ENCODE data around the gene TOMM40.

DNA sequence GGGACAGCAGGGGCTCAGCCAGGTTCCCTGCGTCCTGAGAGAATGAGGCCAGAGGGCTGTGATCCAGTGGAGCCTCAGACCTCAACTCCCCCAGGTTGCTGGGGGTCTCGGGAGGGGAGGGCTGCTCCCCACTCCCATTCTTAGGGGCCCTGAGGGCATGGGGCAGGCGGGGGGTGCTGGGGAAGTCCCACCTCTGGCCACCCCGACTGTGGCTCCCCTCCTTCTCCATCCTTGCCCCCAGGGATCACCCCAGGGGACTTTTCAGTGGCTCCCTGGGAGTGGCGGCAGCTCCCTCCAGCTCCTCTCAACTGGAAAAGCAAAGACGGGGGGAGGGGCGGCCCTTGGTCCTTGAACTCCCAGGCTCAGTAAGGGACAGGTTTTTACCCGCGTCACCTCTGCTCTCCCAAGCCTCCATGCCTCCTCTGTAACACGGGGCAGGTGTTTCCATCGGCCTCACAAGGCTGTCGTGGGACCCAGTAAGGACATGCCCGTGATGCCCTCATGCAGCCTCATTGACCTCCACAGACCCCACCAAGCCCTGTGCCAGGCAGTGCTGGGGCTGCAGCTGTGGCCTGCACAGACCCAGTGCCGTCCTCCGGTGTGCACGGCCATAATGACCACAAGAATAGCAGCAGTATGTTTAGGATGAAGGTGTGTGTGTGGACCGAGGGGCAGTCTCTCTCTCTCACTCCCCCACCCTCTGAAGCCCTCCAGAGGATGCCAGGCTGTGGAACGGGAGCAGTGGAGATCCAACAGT is 11.6 kb upstream of the TOMM40 start:
- no peak for TF ChIP-seq CEBPB (IDR thresholded peaks at IDR 0.05; ENCODE audit: borderline replicate concordance, low read depth, low read length)
- no peak for TF ChIP-seq CTCF (CRISPR knock-in tag; IDR thresholded peaks at IDR 0.05)
- TF ChIP-seq NFIB (CRISPR knock-in tag; IDR thresholded peaks at IDR 0.05; ENCODE audit: borderline replicate concordance) = no peak
- no peak for TF ChIP-seq EP300 (IDR thresholded peaks at IDR 0.05; ENCODE audit: low read depth in 2 of 2, low read length in 2 of 2)
- no peak for TF ChIP-seq EP300 (CRISPR knock-in tag; IDR thresholded peaks at IDR 0.05; ENCODE audit: borderline replicate concordance)
- TF ChIP-seq ZNF776 (CRISPR knock-in tag; IDR thresholded peaks at IDR 0.05) = no peak
- no peak for TF ChIP-seq TCF7 (IDR thresholded peaks at IDR 0.05; ENCODE audit: low read depth)

Data from HepG2 (cell line).